ES-I3 (cell line): ENCODE data around the gene TRDN.
"Not testable (repeated sequence)": the region's sequence is repeated elsewhere in the genome, so short reads cannot be mapped to it uniquely, and the experiment has no call there.

Experiments
- H3K36me3 ChIP-seq: 2 replicates; pipeline ENCODE4 v1.6.1; 2013; ENCODE audit warnings: mild to moderate bottlenecking, low read length, control low read depth, moderate library complexity; ENCODE audit not compliant: insufficient read depth
- H3K4me1 ChIP-seq: 2 replicates; pipeline ENCODE4 v1.6.1; 2013; ENCODE audit warnings: mild to moderate bottlenecking, control low read depth, low read length; ENCODE audit not compliant: insufficient read depth
- H3K9ac ChIP-seq: 2 replicates; pipeline ENCODE4 v1.6.1; 2013; ENCODE audit warnings: low read depth, mild to moderate bottlenecking, low read length, moderate library complexity
- H3K9me3 ChIP-seq: 2 replicates; pipeline ENCODE4 v1.6.1; 2013; ENCODE audit warnings: mild to moderate bottlenecking, low read length, moderate library complexity; ENCODE audit not compliant: control insufficient read depth, insufficient read depth

The TRDN gene

GRCh38 chr6:123604067-123604466 is 32.7 kb downstream of the TRDN start:
- Histone ChIP-seq H3K9me3 (no peaks in the 10 kb centered on the region), H3K36me3 (no peaks in the 10 kb centered on the region), H3K4me1 (no peaks in the 10 kb centered on the region), H3K9ac (no peak overlapping the region)

GRCh38 chr6:123598011-123598410 is 38.7 kb downstream of the TRDN start:
- Histone ChIP-seq H3K36me3 (no peaks in the 10 kb centered on the region), H3K9ac (no peak overlapping the region), H3K4me1 (no peaks in the 10 kb centered on the region), H3K9me3 (no peaks in the 10 kb centered on the region)

GRCh38 chr6:123594776-123595175 is 42.0 kb downstream of the TRDN start:
- H3K36me3 ChIP-seq, result no peaks in the 10 kb centered on the region
- peaks cover 11% of the 10 kb centered on the region; the same call in 1 of the 2 replicates for H3K4me1 ChIP-seq
- no peaks in the 10 kb centered on the region; the same call in 1 of the 2 replicates for H3K9me3 ChIP-seq
- no peak overlapping the region for H3K9ac ChIP-seq

GRCh38 chr6:123592426-123592825 is 44.3 kb downstream of the TRDN start:
- Histone ChIP-seq H3K9me3 (no peaks in the 10 kb centered on the region; the same call in 1 of the 2 replicates), H3K9ac (no peak overlapping the region), H3K4me1 (peaks cover 23% of the 10 kb centered on the region; the same call in 1 of the 2 replicates), H3K36me3 (no peaks in the 10 kb centered on the region)

GRCh38 chr6:123589973-123590372 is 46.8 kb downstream of the TRDN start:
- Histone ChIP-seq H3K4me1 (peaks cover 23% of the 10 kb centered on the region; the same call in 1 of the 2 replicates), H3K9me3 (no peaks in the 10 kb centered on the region; the same call in 1 of the 2 replicates), H3K36me3 (no peaks in the 10 kb centered on the region), H3K9ac (no peak overlapping the region)

- peaks cover 23% of the 10 kb centered on the region; the same call in 1 of the 2 replicates for H3K4me1 ChIP-seq
- H3K9me3 ChIP-seq, result no peaks in the 10 kb centered on the region; the same call in 1 of the 2 replicates
- no peak overlapping the region for H3K9ac ChIP-seq
- no peaks in the 10 kb centered on the region for H3K36me3 ChIP-seq
Measured at GRCh38 chr6:123589317-123589716, 47.4 kb downstream of the TRDN start.

GRCh38 chr6:123588546-123588895 is 48.2 kb downstream of the TRDN start:
- Histone ChIP-seq H3K4me1 (peaks cover 23% of the 10 kb centered on the region; the same call in 1 of the 2 replicates), H3K36me3 (no peaks in the 10 kb centered on the region), H3K9ac (no peak overlapping the region; the same call in 1 of the 2 replicates), H3K9me3 (no peaks in the 10 kb centered on the region; the same call in 1 of the 2 replicates)

- Histone ChIP-seq H3K4me1 (peaks cover 23% of the 10 kb centered on the region; the same call in 1 of the 2 replicates), H3K9me3 (no peaks in the 10 kb centered on the region; the same call in 1 of the 2 replicates), H3K9ac (no peak overlapping the region), H3K36me3 (no peaks in the 10 kb centered on the region)
Measured at GRCh38 chr6:123587838-123588545, 48.8 kb downstream of the TRDN start.

GRCh38 chr6:123587407-123587806 is 49.3 kb downstream of the TRDN start:
- H3K9me3 ChIP-seq, H3K9ac ChIP-seq, H3K36me3 ChIP-seq: not testable (repeated sequence)
- peaks cover 22% of the 10 kb centered on the region; the same call in 1 of the 2 replicates for H3K4me1 ChIP-seq

- Histone ChIP-seq H3K4me1 (no peaks in the 10 kb centered on the region), H3K36me3 (no peaks in the 10 kb centered on the region)
Measured at GRCh38 chr6:123580331-123580730, 56.4 kb downstream of the TRDN start.

GRCh38 chr6:123575188-123575587 is 61.6 kb downstream of the TRDN start:
- no peaks in the 10 kb centered on the region for H3K9me3 ChIP-seq
- no peaks in the 10 kb centered on the region for H3K36me3 ChIP-seq
- no peaks in the 10 kb centered on the region for H3K4me1 ChIP-seq
- no peak overlapping the region for H3K9ac ChIP-seq

More at GRCh38 chr6:123580331-123580730, 56.4 kb downstream of the TRDN start:
- H3K9ac ChIP-seq, result no peak overlapping the region
- H3K9me3 ChIP-seq, result no peaks in the 10 kb centered on the region

- Histone ChIP-seq H3K4me1 (no peaks in the 10 kb centered on the region; the same call in 1 of the 2 replicates), H3K36me3 (no peaks in the 10 kb centered on the region), H3K9ac (no peak overlapping the region)
Measured at GRCh38 chr6:123570813-123571684, 65.7 kb downstream of the TRDN start.

GRCh38 chr6:123569575-123569974 is 67.2 kb downstream of the TRDN start:
- no peak overlapping the region for H3K9ac ChIP-seq
- H3K36me3 ChIP-seq, result no peaks in the 10 kb centered on the region
- no peaks in the 10 kb centered on the region for H3K9me3 ChIP-seq
- H3K4me1 ChIP-seq, result peaks cover 6% of the 10 kb centered on the region; the same call in 1 of the 2 replicates

More at GRCh38 chr6:123570813-123571684, 65.7 kb downstream of the TRDN start:
- no peaks in the 10 kb centered on the region for H3K9me3 ChIP-seq

GRCh38 chr6:123565529-123565928 is 71.2 kb downstream of the TRDN start:
- Histone ChIP-seq H3K4me1 (peaks cover 10% of the 10 kb centered on the region; the same call in 1 of the 2 replicates), H3K9ac (no peak overlapping the region), H3K36me3 (no peaks in the 10 kb centered on the region), H3K9me3 (no peaks in the 10 kb centered on the region)
